GM19043 (cell line): ENCODE data around the gene TMEM221.

Experiments
- ATAC-seq: cut with Tn5 transposase; IDR thresholded peaks from one replicate; pipeline ENCODE4 v1.9.1; 2021; ENCODE audit warnings: low read depth; ENCODE audit not compliant: unreplicated experiment

The TMEM221 gene

GRCh38 chr19:17447704-17448130 is 751 bp downstream of the TMEM221 start:
- ATAC-seq: no peak

GRCh38 chr19:17445526-17446165 is 2.8 kb downstream of the TMEM221 start:
- no peak for ATAC-seq

GRCh38 chr19:17441241-17442021 is 7.0 kb downstream of the TMEM221 start:
- ATAC-seq: no peak

GRCh38 chr19:17436874-17437267 is 11.6 kb downstream of the TMEM221 start:
- no peak for ATAC-seq

- no peak for ATAC-seq
These were observed 12.2 kb downstream of the TMEM221 start for GRCh38 chr19:17436094-17436873.

GRCh38 chr19:17435218-17435617 is 13.2 kb downstream of the TMEM221 start:
- no peak for ATAC-seq

- no peak for ATAC-seq
These were observed 17.1 kb downstream of the TMEM221 start for GRCh38 chr19:17431417-17431816.

GRCh38 chr19:17429641-17430113 is 18.8 kb downstream of the TMEM221 start:
- no peak for ATAC-seq

- ATAC-seq: no peak
These were observed 23.6 kb downstream of the TMEM221 start for GRCh38 chr19:17424743-17425365.

- no peak for ATAC-seq
These were observed 24.8 kb downstream of the TMEM221 start for GRCh38 chr19:17423429-17424208.

GRCh38 chr19:17421942-17422341 is 26.5 kb downstream of the TMEM221 start:
- no peak for ATAC-seq

GRCh38 chr19:17420475-17420924 is 28.0 kb downstream of the TMEM221 start:
- no peak for ATAC-seq

- peak; percentile 64 for ATAC-seq
These were observed 28.6 kb downstream of the TMEM221 start, which contains the start of gene MVB12A for GRCh38 chr19:17419621-17420474. Gene MVB12A, plus strand, starts transcription at chr19:17420047. Its CDS starts 89 bp downstream, at chr19:17420136.

GRCh38 chr19:17419154-17419620 is 29.3 kb downstream of the TMEM221 start:
- ATAC-seq: no peak

- no peak for ATAC-seq
These were observed 29.8 kb downstream of the TMEM221 start for GRCh38 chr19:17418710-17419109.

- ATAC-seq: no peak
These were observed 33.3 kb downstream of the TMEM221 start for GRCh38 chr19:17415121-17415520.

GRCh38 chr19:17414097-17414496 is 34.4 kb downstream of the TMEM221 start:
- no peak for ATAC-seq

- ATAC-seq: no peak
These were observed 36.7 kb downstream of the TMEM221 start for GRCh38 chr19:17411801-17412200.

GRCh38 chr19:17409990-17410389 is 38.5 kb downstream of the TMEM221 start:
- ATAC-seq: no peak
